HG03342 (cell line): ENCODE measurements around the gene HSPA12A.

ENCODE experiments used
- ATAC-seq: cut with Tn5 transposase; IDR thresholded peaks from one replicate; pipeline ENCODE4 v1.9.1; 2021; ENCODE audit warnings: mild to moderate bottlenecking, moderate library complexity; ENCODE audit not compliant: unreplicated experiment

Gene HSPA12A

DNA sequence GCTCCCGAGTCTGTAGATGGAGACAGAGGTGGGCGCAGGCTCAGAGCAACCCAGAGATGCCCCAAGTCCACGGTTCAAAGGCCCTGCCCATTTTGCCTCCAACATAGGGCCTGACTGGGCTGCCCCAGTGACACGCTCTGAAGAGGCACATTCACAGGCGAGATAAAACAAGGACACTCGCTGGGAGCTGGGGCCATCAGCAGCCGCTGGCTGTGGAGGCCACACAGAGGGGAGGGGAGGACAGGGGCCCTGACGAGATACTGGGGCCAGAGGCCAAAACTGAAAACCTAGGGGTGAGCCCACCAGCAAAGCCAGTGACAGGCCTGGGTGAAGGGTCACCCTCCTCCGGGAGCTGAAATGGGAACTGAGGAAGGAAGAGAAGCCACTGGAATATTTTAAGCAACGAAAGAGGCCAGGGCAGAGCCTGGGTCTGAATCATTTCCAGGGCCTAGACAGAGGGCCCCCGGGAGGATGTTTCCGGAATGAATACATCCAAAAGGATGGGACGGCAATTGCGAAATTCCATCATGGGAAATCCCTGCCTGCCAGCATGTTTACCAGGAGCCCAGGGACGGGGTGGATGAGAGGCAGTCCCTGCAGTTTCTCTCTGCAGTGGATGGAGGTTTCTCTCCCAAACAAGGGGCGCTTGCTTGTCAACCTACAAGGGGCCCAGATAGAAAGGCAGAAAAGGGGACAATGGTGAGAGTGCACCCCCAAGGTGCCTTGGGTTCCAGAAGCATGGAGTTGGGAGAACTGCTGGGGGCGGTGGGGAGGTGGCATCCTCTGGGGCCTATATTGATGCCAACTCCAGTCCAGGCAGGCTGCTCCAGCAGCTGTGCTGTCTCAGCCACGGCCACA lies 29.0 kb upstream of the HSPA12A start:
- ATAC-seq, result no peak

DNA sequence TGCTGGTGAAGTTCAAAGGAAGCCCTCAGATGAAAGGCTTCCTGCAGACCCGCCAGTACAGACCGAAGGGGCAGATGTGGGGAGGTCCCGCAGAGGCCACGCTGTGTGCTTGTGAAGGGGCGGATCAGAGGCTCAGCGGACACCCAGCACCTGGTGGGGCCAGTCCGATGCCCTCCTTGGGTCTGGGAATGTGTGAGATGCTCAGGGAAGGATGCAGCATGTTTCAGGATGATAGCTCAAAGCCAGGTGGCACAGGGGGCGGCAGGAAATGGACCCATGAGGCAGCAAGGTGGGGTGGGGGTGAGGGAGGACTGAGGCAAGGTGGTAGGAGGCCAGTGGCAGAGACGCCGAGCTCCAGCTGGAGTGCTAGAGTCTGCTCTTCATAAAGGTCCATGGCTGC lies 27.9 kb upstream of the HSPA12A start:
- no peak for ATAC-seq

DNA sequence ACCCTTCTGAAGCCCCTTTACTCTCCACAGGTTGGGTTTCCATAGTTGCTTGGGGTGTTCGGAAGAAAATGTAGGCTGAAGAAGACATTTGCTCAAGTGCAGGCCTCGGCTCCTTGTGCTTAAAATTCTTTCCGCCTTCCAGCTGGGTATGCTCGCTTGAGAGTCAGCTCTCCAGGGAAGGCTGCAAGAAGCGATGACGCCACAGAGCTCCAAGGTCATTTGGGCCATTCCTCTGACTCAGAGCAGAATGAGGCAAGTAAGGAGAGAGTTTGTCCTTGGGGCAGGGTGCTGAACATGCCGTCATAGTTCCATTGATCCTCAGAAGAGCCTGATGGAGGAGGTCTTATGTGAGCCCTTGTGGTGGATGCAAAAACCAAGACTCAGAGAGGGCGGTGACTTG lies 27.4 kb upstream of the HSPA12A start:
- no peak for ATAC-seq

DNA sequence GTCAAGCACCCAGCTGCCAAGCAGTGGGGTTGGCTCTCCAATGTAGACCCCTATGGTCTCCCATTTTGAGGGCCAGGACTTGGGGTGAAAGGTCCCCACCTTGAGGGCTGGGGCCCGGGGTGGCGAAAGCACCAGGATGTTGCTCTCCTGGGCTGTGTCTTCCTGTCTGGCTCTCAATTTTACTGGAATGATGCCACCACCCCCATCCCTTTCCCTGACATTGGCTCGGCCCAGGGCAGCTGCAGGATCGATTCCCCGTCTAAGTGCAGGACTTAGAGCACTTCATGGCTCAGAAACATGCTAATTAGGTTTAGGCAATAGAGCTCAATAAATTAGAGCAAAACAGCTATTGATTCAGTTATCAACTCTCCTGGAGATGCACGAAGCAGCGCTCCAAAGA lies 27.0 kb upstream of the HSPA12A start:
- no peak for ATAC-seq

DNA sequence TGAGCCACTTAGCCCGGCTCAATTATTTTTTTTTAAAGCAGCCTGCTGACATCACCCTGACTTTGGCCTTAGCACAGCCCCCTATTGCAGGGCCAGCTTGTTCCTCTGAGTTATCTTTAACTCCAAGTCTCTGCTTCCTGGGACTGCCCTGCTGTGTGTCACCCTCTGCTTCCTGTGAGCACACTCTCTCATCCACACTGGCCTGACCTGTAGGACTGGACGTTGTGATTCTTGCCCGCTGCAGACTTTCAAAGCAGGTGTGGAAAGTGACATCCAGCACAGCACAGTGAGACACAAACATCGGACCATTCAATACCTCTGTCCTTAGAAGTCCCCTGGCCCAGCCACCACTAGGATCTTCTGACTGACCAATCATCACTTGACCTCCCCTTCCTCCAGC lies 26.4 kb upstream of the HSPA12A start:
- ATAC-seq, result no peak

DNA sequence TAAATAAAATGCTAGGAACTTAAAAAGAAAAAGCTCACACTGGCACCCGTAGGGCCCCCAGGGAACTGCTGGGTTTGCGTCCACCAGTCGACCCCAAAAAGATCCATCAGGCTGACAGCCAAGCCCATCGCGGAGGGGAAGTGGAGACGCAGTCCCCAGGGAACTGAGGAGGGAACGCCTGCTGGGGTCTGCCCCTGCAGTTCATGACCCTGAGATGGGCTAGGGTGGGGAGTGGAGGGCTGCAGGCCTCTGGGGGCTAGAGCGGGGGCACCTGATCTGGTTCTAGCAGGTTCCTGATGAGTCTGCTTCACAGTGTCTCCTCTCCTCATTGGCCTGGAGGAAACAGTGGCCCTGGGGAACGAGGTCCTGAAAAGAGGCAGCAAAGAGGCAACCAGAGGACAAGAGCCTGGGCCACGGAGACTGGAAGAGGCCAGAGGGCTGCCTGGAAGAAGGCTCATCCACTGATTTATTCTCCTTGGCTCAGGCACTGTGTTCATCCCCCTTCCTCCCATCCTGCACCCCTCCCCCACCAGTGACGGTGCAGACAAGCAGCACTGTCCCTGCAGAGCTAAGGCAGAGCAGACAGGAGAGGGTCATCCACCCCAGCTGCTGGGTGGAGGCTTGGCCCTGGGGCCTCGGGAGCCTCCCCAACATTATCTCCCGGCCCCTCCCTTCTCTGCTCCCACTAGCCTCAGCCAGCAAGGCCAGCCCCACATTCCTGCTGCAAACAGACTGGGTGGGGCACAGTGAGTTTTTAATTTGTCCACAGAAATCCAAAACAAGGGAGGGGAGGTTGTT lies 24.7 kb upstream of the HSPA12A start:
- no peak for ATAC-seq

DNA sequence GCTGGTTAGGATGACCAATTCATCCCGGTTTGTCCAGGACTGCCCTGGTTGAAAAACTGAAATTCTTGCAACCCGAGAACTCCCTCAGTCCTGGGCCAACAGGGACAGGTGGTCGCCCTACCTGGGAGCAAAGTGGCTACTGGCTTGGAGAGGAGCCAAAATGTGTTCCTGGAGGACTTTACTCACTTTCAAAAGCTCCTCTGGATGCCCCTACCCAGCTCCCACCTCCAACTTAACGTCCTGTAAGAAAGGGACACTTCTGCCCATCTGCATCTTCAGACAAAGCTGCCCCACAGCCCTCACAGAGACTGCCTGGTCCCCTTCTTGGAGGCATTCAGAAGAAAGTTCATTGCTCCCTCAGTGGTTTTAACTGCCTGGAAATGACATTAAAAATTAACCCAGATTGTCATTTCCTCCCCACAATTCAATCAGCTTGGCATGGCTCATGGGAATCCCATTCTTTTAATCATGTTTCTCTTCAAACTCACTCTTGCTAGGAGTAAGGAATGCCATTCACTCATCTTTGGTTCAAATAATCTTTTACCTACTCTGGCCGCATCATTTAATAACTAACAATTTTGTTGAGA lies 24.0 kb upstream of the HSPA12A start:
- ATAC-seq, result no peak

DNA sequence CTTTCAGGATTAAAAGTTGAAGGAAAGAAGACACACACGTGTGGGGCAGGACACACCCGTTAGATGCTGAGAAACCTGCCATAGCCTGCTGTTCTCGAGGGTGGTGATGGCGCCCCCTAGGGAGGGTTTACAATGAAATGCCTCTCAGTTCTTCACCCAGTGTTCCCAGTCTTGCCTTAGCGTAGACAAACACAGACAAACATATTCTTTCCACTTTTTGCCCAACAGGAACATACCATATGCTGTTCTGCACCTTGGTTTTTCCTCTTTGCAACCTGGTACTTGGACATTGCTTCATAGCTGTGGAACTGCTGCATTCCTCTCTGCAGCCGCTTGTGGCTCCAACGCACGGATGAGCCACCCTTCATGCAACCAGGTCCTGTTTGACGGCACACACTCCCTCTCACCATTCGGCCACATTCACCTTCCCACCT lies 23.3 kb upstream of the HSPA12A start:
- no peak for ATAC-seq

DNA sequence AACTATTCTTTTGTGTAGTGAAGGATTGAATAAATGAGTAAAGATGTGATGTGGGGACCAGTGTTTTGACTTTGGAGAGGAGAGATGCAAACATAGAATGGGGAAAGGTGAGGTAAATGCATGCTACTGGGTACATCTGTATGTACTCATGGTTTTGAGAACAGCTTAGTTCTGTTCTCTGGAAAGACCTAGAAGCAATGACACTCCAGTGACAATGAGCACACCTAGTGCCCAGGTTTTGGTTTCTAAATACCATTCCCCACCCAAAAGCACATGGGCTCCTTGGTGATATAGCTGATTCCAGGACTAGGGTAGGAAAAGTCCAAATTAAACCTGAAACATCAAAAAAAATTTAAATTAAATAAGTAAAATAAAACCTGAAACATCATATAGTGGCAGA lies 22.6 kb upstream of the HSPA12A start:
- ATAC-seq, result no peak

DNA sequence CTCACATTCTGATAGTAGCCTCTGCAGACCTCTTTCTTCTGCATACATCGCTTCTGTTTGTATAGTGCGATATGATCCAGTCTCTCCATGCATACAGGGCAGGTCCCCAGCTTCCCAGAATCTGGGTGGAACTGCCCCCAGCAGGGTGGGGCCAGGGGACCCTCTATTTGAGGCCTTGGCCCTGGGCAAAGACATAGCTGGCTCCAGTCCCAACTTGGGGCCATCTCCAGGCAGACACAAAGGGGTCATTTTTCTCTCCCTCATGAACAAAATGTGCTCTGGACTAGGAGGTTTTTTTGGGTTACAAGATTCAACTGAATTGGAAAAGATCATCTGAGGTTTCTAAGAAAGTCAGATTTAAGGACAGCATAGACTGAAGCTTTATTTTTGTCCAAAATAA lies 21.1 kb upstream of the HSPA12A start:
- ATAC-seq, result no peak

DNA sequence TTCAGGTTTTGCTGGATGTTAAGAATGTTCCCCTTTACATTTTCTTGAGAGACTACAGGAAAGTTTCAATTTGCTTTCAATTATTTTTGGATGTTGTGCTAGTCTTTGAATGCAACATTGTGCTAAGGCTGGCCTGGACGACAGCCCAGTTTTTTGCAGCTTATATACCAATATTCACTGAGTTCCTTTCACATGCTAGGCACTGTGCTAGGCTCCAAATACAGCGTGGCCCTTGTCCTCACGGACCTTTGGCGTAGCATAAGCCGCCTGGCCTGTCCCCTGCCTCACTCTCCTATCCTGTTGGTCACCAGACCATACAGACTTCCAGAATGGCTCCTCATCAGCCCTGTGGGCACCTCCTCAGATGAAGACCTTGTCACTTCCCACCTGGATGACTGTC lies 19.5 kb upstream of the HSPA12A start:
- ATAC-seq, result no peak

DNA sequence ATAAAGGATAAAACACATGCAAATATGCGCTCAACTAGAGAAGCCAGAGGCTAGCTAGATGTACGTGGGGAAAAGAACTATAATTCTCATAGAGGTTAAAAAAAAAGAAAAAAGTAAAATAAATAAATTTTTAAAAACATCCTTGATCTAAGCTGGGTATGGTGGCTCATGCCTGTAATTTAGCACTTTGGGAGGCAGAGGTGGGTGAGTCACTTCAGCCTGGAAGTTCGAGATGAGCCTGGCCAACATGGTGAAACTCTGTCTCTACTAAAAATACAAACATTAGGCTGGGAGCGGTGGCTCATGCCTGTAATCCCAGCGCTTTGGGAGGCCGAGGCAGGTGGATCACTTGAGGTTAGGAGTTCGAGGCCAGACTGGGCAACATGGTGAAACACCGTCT lies 18.6 kb upstream of the HSPA12A start:
- no peak for ATAC-seq

DNA sequence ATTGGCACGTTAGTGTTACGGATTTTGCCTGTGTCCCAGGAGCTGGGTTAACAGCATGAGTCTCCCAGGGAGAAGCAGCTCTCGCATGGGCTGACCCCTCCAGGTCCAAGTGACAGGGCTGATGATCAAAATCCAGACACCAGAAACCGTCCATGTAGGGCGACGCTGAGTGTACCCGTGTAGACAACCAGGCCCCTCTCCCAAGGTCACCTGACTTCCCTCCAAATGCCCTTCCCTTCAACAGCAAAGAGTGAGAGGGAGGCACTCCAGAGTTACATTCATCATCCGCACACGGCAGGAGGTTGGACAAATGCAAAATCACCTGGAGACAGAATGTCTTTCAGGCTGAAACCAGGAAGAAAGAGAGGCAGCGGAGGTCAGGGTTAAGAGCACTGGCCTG lies 14.9 kb upstream of the HSPA12A start:
- no peak for ATAC-seq

DNA sequence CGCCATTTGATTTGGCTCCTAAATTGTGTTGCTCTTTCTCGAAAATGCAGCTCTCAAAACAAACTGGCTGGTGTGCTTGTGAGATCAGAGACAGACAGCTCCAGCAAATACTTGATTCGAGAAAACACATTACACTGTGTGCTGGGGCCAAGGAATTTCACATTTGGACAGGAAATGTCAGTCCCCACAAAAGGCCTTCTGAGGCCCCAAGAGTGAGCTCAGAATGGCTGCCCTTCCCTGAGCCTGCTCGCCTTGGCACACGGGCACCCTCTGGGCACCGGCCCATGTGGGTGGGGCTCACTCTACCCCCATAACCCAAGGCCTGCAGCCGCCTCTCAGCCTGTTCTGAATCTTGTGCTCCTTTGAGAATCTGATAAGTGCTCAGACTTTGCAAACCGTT lies 13.9 kb upstream of the HSPA12A start:
- no peak for ATAC-seq

DNA sequence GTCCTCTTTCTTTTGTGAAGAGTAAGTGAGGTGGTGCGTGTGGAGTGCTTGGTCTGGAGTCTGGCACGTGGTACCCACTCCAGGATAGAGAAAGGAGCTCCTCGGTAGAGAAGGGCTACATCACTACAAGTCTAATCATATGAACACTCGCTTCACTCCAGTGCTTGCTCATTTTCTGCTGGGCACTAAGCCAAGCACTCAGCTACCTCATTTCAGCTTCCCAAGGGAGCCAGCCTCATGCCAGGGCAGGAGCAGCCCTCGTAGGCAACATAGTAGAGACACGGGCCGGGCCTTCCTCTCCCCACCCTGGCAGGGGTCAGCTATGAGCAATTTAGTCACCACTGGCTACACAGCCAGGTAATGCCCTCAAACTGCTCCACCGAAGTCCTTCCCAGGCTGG lies 11.4 kb upstream of the HSPA12A start:
- no peak for ATAC-seq

DNA sequence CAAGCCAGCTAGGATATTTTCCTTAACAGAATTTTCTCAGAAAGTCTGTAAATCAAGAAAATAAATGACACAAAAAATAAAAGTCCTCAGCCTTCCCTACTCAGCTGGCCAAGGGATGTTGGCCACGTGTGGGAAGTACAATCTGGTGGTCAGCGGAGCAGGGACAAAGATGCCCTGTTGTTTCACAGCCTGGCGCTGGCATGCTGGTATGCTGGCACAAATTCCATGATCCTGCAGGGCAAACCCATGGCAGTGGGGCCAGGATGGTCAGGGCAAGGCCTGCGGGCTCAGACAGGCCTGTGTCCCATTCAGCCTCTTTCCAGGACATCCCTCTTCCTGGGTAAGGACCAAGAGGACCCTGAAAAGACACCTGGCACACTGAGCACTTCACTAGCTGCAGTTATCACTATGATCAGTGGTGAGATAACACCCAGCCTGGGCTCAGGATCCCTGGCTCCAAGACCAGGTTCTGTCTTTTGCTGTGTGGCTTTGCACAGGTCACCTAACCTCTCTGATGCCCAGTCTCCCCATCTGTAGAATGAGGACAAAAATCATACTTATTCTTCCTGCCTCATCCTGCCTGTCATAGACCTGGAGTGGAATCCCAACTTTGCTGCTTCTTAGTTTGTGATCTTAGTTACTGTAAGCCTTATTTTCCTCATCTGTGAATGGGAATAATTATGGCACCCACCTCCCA lies 10.8 kb upstream of the HSPA12A start:
- ATAC-seq, result no peak

DNA sequence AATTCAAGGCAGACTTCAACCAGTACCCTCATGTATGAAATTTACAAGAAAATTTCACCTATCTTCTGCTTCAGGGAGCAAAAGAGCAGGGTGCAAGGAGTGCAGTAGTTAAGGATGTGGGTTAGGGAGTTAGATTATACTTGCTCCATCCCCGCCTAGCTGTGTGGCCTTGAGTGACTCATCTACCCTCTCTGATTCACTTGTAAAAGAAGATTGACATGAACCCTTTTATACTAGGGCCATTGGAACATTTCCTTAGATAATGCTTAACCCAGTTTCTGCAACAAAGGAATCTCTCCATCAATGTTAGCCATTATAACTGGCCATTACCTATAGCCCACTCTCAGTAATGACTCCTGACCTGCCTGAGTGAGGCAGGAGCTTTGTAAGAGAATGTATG lies 10.2 kb upstream of the HSPA12A start:
- ATAC-seq, result no peak

DNA sequence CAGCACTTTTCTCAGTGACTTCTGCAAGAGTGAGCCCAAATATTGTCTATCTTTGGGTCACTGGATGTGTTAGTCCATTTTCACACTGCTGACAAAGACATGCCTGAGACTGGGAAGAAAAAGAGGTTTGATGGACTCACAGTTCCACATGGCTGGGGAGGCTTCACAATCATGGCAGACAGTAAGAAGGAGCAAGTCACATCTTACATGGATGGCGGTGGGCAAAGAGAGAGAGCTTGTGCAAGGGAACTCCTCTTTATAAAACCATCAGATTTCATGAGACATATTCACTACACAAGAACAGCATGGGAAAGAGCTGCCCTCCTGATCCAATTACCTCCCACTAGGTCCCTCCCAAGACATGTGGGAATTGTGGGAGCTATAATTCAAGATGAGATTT lies 6.1 kb upstream of the HSPA12A start:
- ATAC-seq, result no peak

DNA sequence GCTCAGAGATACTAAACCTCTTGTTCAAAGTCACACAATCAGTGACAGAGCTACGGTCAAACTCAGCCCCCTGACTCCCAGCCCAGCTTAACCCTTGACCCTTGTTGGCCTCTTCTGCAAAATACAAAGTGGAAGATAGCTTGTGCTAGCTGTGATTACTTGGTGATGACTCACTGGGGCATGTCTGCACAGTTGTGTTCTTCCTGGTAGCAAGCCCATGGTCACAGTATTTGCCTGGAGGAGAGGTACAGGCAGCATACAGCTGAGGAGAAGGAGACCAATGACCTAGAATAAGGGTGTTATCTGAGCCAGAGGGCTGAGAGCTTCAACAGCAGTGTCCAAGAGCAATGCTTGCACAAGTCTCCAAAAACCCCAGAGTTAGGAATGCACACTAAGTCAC lies 5.7 kb upstream of the HSPA12A start:
- no peak for ATAC-seq

DNA sequence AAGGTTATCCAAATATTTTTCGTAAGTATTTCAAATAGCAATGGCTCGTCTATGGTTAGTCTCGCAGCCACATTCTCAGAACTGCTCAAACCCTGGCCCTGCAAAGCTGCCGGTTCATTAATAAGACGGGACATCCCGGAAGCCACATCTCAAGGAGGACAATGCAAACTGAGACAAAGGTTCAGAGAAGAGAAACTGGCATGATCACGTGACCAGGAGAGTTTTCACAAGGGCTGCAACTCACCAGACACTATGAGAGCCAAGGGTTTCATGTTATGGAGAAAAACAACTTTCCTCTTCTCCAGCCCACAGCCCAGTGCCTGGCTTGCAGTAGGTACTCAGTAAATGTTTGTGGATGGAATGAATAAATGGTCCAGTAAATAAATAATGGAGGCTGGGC lies 5.0 kb upstream of the HSPA12A start:
- no peak for ATAC-seq

DNA sequence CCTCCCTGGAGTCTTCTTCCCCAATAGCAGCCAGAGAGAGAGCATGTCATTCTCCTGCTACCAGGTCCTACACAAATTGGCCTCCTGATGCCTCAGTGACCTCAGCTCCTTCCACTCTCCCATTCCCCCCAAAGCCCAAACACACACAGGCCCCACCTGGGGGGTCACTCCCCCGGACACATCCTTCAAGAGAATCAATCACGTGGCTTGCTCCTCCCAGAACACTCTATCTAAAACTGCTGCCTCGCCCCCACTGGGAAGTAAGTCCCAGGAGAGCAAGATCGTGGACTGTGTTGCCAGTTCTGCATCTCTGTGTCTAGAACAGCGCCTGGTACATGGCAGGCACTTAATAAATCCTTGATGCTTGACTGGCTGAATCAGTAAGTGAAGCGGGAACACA lies 2.5 kb upstream of the HSPA12A start:
- ATAC-seq, result no peak
